Middle frontal gyrus (tissue), 1 donor: ENCODE measurements around the gene AGBL1.

Source experiments
- DNase-seq: peaks from one replicate; pipeline ENCODE4 v3.0.0-alpha.2; 2015; ENCODE audit warnings: low spot score; ENCODE audit errors: extremely low spot score

AGBL1 gene

GRCh38 chr15:86235667-86236066 lies 156.0 kb downstream of the AGBL1 start:
- no peak for DNase-seq

- DNase-seq, result no peak
Observed at GRCh38 chr15:86236356-86237110, 156.9 kb downstream of the AGBL1 start.

GRCh38 chr15:86237111-86237500 lies 157.4 kb downstream of the AGBL1 start:
- DNase-seq, result no peak

- DNase-seq, result no peak
Observed at GRCh38 chr15:86247249-86247955, 167.7 kb downstream of the AGBL1 start.

- DNase-seq, result no peak
Observed at GRCh38 chr15:86255247-86255646, 175.6 kb downstream of the AGBL1 start.

- no peak for DNase-seq
Observed at GRCh38 chr15:86256628-86257027, 177.0 kb downstream of the AGBL1 start.

- DNase-seq, result no peak
Observed at GRCh38 chr15:86259589-86259988, 179.9 kb downstream of the AGBL1 start.

GRCh38 chr15:86263230-86263629 lies 183.6 kb downstream of the AGBL1 start:
- no peak for DNase-seq

GRCh38 chr15:86266896-86267484 lies 187.3 kb downstream of the AGBL1 start:
- no peak for DNase-seq

- DNase-seq, result no peak
Observed at GRCh38 chr15:86267892-86268291, 188.2 kb downstream of the AGBL1 start.

GRCh38 chr15:86268558-86268957 lies 188.9 kb downstream of the AGBL1 start:
- no peak for DNase-seq

GRCh38 chr15:86273309-86273708 lies 193.6 kb downstream of the AGBL1 start:
- DNase-seq, result no peak

- DNase-seq, result no peak
Observed at GRCh38 chr15:86275361-86275760, 195.7 kb downstream of the AGBL1 start.

GRCh38 chr15:86278586-86278985 lies 198.9 kb downstream of the AGBL1 start:
- DNase-seq, result no peak

GRCh38 chr15:86284635-86285034 lies 205.0 kb downstream of the AGBL1 start:
- no peak for DNase-seq

GRCh38 chr15:86295511-86295910 lies 215.8 kb downstream of the AGBL1 start:
- DNase-seq, result no peak

- DNase-seq, result no peak
Observed at GRCh38 chr15:86296769-86297168, 217.1 kb downstream of the AGBL1 start.

- DNase-seq, result no peak
Observed at GRCh38 chr15:86300390-86301125, 220.9 kb downstream of the AGBL1 start.

- no peak for DNase-seq
Observed at GRCh38 chr15:86311568-86312280, 232.1 kb downstream of the AGBL1 start.

- no peak for DNase-seq
Observed at GRCh38 chr15:86312486-86312885, 232.8 kb downstream of the AGBL1 start.

- DNase-seq, result no peak
Observed at GRCh38 chr15:86316216-86316615, 236.5 kb downstream of the AGBL1 start.
